Measurements from ENCODE around the gene SNRNP40.

- TF ChIP-seq YY1 (IDR thresholded peaks at IDR 0.05; ENCODE audit: insufficient read depth, insufficient read length): no peak
- TF ChIP-seq ZNF274 (IDR thresholded peaks at IDR 0.05; ENCODE audit: low read depth, low read length): no peak
These were observed 62.4 kb downstream of the SNRNP40 start for GRCh38 chr1:31234123-31234708.

All from NT2/D1 (cell line).